PFSK-1 (cell line): ENCODE results near the gene TPSD1.

Experiments
- FOXP2 ChIP-seq: optimal IDR thresholded peaks from 2 replicates; pipeline ENCODE3; 2011; ENCODE audit warnings: borderline replicate concordance, control low read depth, inconsistent platforms; ENCODE audit not compliant: insufficient read depth; ENCODE audit errors: extremely low read length, extremely low read depth
- POLR2AphosphoS5 ChIP-seq: IDR thresholded peaks from 2 replicates; pipeline ENCODE4 v1.6.1; 2012; ENCODE audit warnings: low read depth, mild to moderate bottlenecking, control low read depth, low read length, moderate library complexity
- REST ChIP-seq, 2 experiments: IDR thresholded peaks; 2 replicates each; pipeline versions ENCODE4 v1.6.1 to v1.8.0; 2011 to 2012; ENCODE audit warnings: low read depth in 2 of 2, low read length in 2 of 2, control low read depth in 1 of 2, inconsistent platforms in 1 of 2, mild to moderate bottlenecking in 1 of 2, moderate library complexity in 1 of 2; ENCODE audit not compliant: insufficient read depth in 1 of 2
- SIN3A ChIP-seq: IDR thresholded peaks from 2 replicates; pipeline ENCODE4 v1.6.1; 2012; ENCODE audit warnings: mild to moderate bottlenecking, low read length, moderate library complexity, borderline replicate concordance; ENCODE audit not compliant: insufficient read depth
- TAF1 ChIP-seq: IDR thresholded peaks from 2 replicates; pipeline ENCODE4 v1.6.1; 2012; ENCODE audit warnings: low read length, control low read depth, borderline replicate concordance; ENCODE audit not compliant: insufficient read depth

TPSD1 gene

GRCh38 chr16:1221628-1222552 is 34.0 kb upstream of the TPSD1 start:
- TF ChIP-seq SIN3A (no peak), POLR2AphosphoS5 (no peak), REST (IDR thresholded peaks at IDR 0.05; ENCODE audit: insufficient read depth in 1 of 2, low read depth in 2 of 2, low read length in 2 of 2) (no peak)

- TF ChIP-seq FOXP2 (no peak), SIN3A (no peak), POLR2AphosphoS5 (no peak), TAF1 (no peak)
These were observed 33.1 kb upstream of the TPSD1 start for GRCh38 chr16:1222553-1223354.

GRCh38 chr16:1223355-1224214 is 32.3 kb upstream of the TPSD1 start:
- TF ChIP-seq TAF1: no peak
- no peak for TF ChIP-seq REST (IDR thresholded peaks at IDR 0.05; ENCODE audit: insufficient read depth in 1 of 2, low read depth in 2 of 2, low read length in 2 of 2)
- TF ChIP-seq SIN3A: no peak

GRCh38 chr16:1224558-1224957 is 31.3 kb upstream of the TPSD1 start:
- TF ChIP-seq FOXP2: no peak
- no peak for TF ChIP-seq REST (IDR thresholded peaks at IDR 0.05; ENCODE audit: insufficient read depth in 1 of 2, low read depth in 2 of 2, low read length in 2 of 2)
- no peak for TF ChIP-seq TAF1
- TF ChIP-seq SIN3A: no peak
- no peak for TF ChIP-seq POLR2AphosphoS5

GRCh38 chr16:1225051-1225451 is 30.8 kb upstream of the TPSD1 start, which contains the start of gene TPSG1:
TPSG1 (minus strand) TSS chr16:1225268; CDS start chr16:1225252, 16 bp downstream.
- TF ChIP-seq SIN3A: no peak
- no peak for TF ChIP-seq TAF1
- TF ChIP-seq POLR2AphosphoS5: no peak
- no peak for TF ChIP-seq REST (IDR thresholded peaks at IDR 0.05; ENCODE audit: insufficient read depth in 1 of 2, low read depth in 2 of 2, low read length in 2 of 2)
- no peak for TF ChIP-seq FOXP2
